ENCODE data around the gene NUP188. TPM values are rescaled to one million over a fixed set of nuclear protein-coding genes. Genes with fewer than 3 reads are reported as not detected.

The NUP188 gene
- total RNA-seq, 1 donor from 2014 or later = 36.5 TPM

GRCh38 chr9:128923493-128923883 lies 24.0 kb upstream of the NUP188 start:
- H3K9me3 ChIP-seq (ENCODE audit: control insufficient read depth in 3 of 3, low read length in 3 of 3) = no peaks in the 10 kb centered on the region
- H3K4me3 ChIP-seq (ENCODE audit: low read length in 3 of 3) = no peak overlapping the region
- no peaks in the 10 kb centered on the region for H3K27me3 ChIP-seq (ENCODE audit: control insufficient read depth in 3 of 3, insufficient read depth in 3 of 3, low read length in 3 of 3)
- H3K36me3 ChIP-seq (ENCODE audit: control insufficient read depth in 3 of 3, insufficient read depth in 3 of 3, low read length in 3 of 3) = peaks cover 2 to 6% (median 5%) of the 10 kb centered on the region in 3 donors
- H3K27ac ChIP-seq (ENCODE audit: low read depth, low read length) = no peak overlapping the region
- no peak overlapping the region for H3K9ac ChIP-seq (ENCODE audit: low read depth in 1 of 3, low read length in 3 of 3)
- H3K4me1 ChIP-seq (ENCODE audit: control insufficient read depth in 3 of 3, insufficient read depth in 3 of 3, low read length in 3 of 3) = peaks cover 18 to 22% (median 18%) of the 10 kb centered on the region in 3 donors

DNA sequence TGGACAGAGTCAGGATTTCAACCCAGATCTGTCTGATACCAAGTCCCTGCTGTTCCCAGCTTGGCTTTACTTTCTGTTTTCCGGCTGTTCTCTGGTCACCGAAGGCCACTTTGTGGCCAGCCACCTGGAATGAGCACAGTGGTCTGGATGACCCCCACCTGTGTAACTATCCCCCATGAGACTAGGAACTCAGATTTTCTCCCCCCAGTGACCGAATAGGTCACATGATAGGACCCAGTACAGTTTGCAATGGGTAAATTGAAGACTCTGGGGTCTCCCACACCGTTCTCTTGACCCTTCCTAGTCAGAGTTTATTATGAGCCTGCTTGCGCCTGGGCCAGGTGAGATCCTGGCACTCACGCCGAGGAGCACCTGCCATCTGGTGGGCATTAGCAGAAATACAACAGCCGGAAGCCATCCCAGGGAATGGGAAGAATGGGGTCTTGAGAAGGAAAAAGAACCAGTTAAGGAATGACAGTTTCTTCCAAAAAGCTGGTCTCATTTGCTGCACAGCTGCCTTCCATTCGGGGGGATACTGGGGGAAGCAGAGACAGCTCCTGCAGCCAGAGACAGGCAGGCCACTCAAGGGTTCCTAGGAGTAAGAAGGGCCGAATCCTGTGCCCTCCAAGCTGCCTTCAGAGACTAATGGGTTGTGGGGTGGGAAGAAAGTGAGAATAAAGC lies 19.6 kb upstream of the NUP188 start:
- H3K9me3 ChIP-seq (ENCODE audit: control insufficient read depth in 3 of 3, low read length in 3 of 3) = no peaks in the 10 kb centered on the region
- H3K4me3 ChIP-seq (ENCODE audit: low read length in 3 of 3) = no peak overlapping the region
- peak overlapping the region in 1 of 3 donors; percentile 24 for H3K9ac ChIP-seq (ENCODE audit: low read depth in 1 of 3, low read length in 3 of 3)
- no peaks in the 10 kb centered on the region for H3K27me3 ChIP-seq (ENCODE audit: control insufficient read depth in 3 of 3, insufficient read depth in 3 of 3, low read length in 3 of 3)
- peaks cover 0 to 4% (median 2%) of the 10 kb centered on the region in 3 donors for H3K36me3 ChIP-seq (ENCODE audit: control insufficient read depth in 3 of 3, insufficient read depth in 3 of 3, low read length in 3 of 3)
- peaks cover 0 to 5% (median 4%) of the 10 kb centered on the region in 3 donors for H3K4me1 ChIP-seq (ENCODE audit: control insufficient read depth in 3 of 3, insufficient read depth in 3 of 3, low read length in 3 of 3)
- no peak overlapping the region for H3K27ac ChIP-seq (ENCODE audit: low read depth, low read length)

- H3K27ac ChIP-seq (ENCODE audit: low read depth, low read length) = no peak overlapping the region
- no peak overlapping the region for H3K9ac ChIP-seq (ENCODE audit: low read depth in 1 of 3, low read length in 3 of 3)
- H3K36me3 ChIP-seq (ENCODE audit: control insufficient read depth in 3 of 3, insufficient read depth in 3 of 3, low read length in 3 of 3) = peaks cover 0 to 8% (median 2%) of the 10 kb centered on the region in 3 donors
- H3K4me3 ChIP-seq (ENCODE audit: low read length in 3 of 3) = no peak overlapping the region
- no peaks in the 10 kb centered on the region for H3K9me3 ChIP-seq (ENCODE audit: control insufficient read depth in 3 of 3, low read length in 3 of 3)
- H3K27me3 ChIP-seq (ENCODE audit: control insufficient read depth in 3 of 3, insufficient read depth in 3 of 3, low read length in 3 of 3) = no peaks in the 10 kb centered on the region
- H3K4me1 ChIP-seq (ENCODE audit: control insufficient read depth in 3 of 3, insufficient read depth in 3 of 3, low read length in 3 of 3) = peaks cover 0 to 5% (median 4%) of the 10 kb centered on the region in 3 donors
Measured at GRCh38 chr9:128928624-128929023, 18.9 kb upstream of the NUP188 start.

GRCh38 chr9:128929560-128929959 lies 17.9 kb upstream of the NUP188 start:
- H3K36me3 ChIP-seq (ENCODE audit: control insufficient read depth in 3 of 3, insufficient read depth in 3 of 3, low read length in 3 of 3) = peaks cover 0 to 9% (median 2%) of the 10 kb centered on the region in 3 donors
- no peak overlapping the region for H3K4me3 ChIP-seq (ENCODE audit: low read length in 3 of 3)
- no peaks in the 10 kb centered on the region for H3K27me3 ChIP-seq (ENCODE audit: control insufficient read depth in 3 of 3, insufficient read depth in 3 of 3, low read length in 3 of 3)
- no peak overlapping the region for H3K9ac ChIP-seq (ENCODE audit: low read depth in 1 of 3, low read length in 3 of 3)
- no peak overlapping the region for H3K27ac ChIP-seq (ENCODE audit: low read depth, low read length)
- H3K4me1 ChIP-seq (ENCODE audit: control insufficient read depth in 3 of 3, insufficient read depth in 3 of 3, low read length in 3 of 3) = peaks cover 0 to 5% (median 4%) of the 10 kb centered on the region in 3 donors
- H3K9me3 ChIP-seq (ENCODE audit: control insufficient read depth in 3 of 3, low read length in 3 of 3) = no peaks in the 10 kb centered on the region

DNA sequence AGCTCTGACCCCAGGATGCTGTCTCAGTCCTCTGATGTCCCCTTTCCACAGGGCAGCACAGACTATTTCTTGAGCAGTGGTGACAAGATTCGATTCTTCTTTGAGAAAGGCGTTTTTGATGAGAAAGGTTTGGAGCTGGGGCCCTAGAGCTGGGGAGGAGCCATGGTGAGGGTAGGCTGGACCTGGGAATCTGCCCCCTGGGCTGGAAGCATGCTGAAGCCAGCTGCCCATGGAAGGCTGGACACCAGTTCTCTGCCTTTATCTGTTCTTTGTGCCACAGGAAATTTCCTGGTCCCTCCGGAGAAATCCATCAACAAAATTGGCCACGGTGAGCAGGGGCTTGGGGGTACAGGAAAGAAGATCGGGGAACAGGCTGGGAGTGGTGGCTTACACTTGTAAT lies 13.8 kb upstream of the NUP188 start:
- H3K9me3 ChIP-seq (ENCODE audit: control insufficient read depth in 3 of 3, low read length in 3 of 3) = no peaks in the 10 kb centered on the region
- H3K27ac ChIP-seq (ENCODE audit: low read depth, low read length) = no peak overlapping the region
- H3K36me3 ChIP-seq (ENCODE audit: control insufficient read depth in 3 of 3, insufficient read depth in 3 of 3, low read length in 3 of 3) = peaks cover 0 to 9% (median 3%) of the 10 kb centered on the region in 3 donors
- no peak overlapping the region for H3K4me3 ChIP-seq (ENCODE audit: low read length in 3 of 3)
- H3K27me3 ChIP-seq (ENCODE audit: control insufficient read depth in 3 of 3, insufficient read depth in 3 of 3, low read length in 3 of 3) = no peaks in the 10 kb centered on the region
- H3K9ac ChIP-seq (ENCODE audit: low read depth in 1 of 3, low read length in 3 of 3) = peak overlapping the region in 1 of 3 donors; percentile 5
- no peaks in the 10 kb centered on the region for H3K4me1 ChIP-seq (ENCODE audit: control insufficient read depth in 3 of 3, insufficient read depth in 3 of 3, low read length in 3 of 3)

DNA sequence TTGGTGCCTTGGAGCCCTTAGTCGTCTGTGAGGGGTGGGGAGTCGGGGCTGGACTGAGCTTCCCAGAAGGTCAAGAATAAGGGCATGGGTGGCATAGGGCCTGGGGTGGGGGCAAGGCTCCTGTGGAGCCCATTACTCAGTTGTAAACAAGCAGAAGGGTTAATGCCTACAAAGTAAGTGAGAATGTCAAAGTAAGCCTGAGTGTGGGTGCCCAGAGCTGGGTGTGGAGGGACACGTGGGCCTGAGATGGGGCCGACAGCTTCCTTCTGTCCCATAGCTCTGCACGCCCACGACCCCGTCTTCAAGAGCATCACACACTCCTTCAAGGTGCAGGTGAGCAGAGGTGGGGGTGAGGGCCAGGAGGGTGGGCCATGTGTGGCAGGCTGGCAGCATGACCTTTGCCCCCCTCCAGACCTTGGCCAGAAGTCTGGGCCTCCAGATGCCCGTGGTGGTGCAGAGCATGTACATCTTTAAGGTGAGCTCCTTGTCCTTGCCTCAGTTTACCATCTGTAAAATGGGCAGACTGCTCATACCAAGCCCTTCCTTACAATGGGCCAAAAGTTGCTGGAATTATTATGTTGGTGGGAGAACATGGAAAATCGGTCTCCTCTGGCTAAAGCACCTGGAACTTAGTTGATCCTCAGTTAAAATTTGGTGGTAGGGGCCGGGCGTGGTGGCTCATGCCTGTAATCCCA lies 11.2 kb upstream of the NUP188 start:
- Histone ChIP-seq H3K36me3 (ENCODE audit: control insufficient read depth in 3 of 3, insufficient read depth in 3 of 3, low read length in 3 of 3) (peaks cover 3 to 11% (median 3%) of the 10 kb centered on the region in 3 donors), H3K27me3 (ENCODE audit: control insufficient read depth in 3 of 3, insufficient read depth in 3 of 3, low read length in 3 of 3) (no peaks in the 10 kb centered on the region), H3K9me3 (ENCODE audit: control insufficient read depth in 3 of 3, low read length in 3 of 3) (no peaks in the 10 kb centered on the region), H3K4me3 (ENCODE audit: low read length in 3 of 3) (no peak overlapping the region), H3K9ac (ENCODE audit: low read depth in 1 of 3, low read length in 3 of 3) (peak overlapping the region in 1 of 3 donors; percentile 25), H3K4me1 (ENCODE audit: control insufficient read depth in 3 of 3, insufficient read depth in 3 of 3, low read length in 3 of 3) (peaks cover 6 to 12% (median 11%) of the 10 kb centered on the region in 3 donors), H3K27ac (ENCODE audit: low read depth, low read length) (no peak overlapping the region)

- H3K9ac ChIP-seq (ENCODE audit: low read depth in 1 of 3, low read length in 3 of 3) = no peak overlapping the region
- H3K9me3 ChIP-seq (ENCODE audit: control insufficient read depth in 3 of 3, low read length in 3 of 3) = no peaks in the 10 kb centered on the region
- H3K27me3 ChIP-seq (ENCODE audit: control insufficient read depth in 3 of 3, insufficient read depth in 3 of 3, low read length in 3 of 3) = no peaks in the 10 kb centered on the region
- H3K36me3 ChIP-seq (ENCODE audit: control insufficient read depth in 3 of 3, insufficient read depth in 3 of 3, low read length in 3 of 3) = peaks cover 3 to 16% (median 6%) of the 10 kb centered on the region in 3 donors
- H3K4me3 ChIP-seq (ENCODE audit: low read length in 3 of 3) = no peak overlapping the region
- peaks cover 9 to 21% (median 18%) of the 10 kb centered on the region in 3 donors for H3K4me1 ChIP-seq (ENCODE audit: control insufficient read depth in 3 of 3, insufficient read depth in 3 of 3, low read length in 3 of 3)
- H3K27ac ChIP-seq (ENCODE audit: low read depth, low read length) = no peak overlapping the region
Measured at GRCh38 chr9:128937310-128938165, 10.0 kb upstream of the NUP188 start.

- H3K36me3 ChIP-seq (ENCODE audit: control insufficient read depth in 3 of 3, insufficient read depth in 3 of 3, low read length in 3 of 3) = peaks cover 3 to 16% (median 10%) of the 10 kb centered on the region in 3 donors
- H3K4me1 ChIP-seq (ENCODE audit: control insufficient read depth in 3 of 3, insufficient read depth in 3 of 3, low read length in 3 of 3) = peaks cover 9 to 31% (median 28%) of the 10 kb centered on the region in 3 donors
- peak overlapping the region in 2 of 3 donors; percentile 20 to 57 for H3K9ac ChIP-seq (ENCODE audit: low read depth in 1 of 3, low read length in 3 of 3)
- no peaks in the 10 kb centered on the region for H3K9me3 ChIP-seq (ENCODE audit: control insufficient read depth in 3 of 3, low read length in 3 of 3)
- no peaks in the 10 kb centered on the region for H3K27me3 ChIP-seq (ENCODE audit: control insufficient read depth in 3 of 3, insufficient read depth in 3 of 3, low read length in 3 of 3)
- H3K27ac ChIP-seq (ENCODE audit: low read depth, low read length) = peak overlapping the region; percentile 25
- H3K4me3 ChIP-seq (ENCODE audit: low read length in 3 of 3) = peak overlapping the region in 1 of 3 donors; percentile 22
Measured at GRCh38 chr9:128940271-128940921, 7.1 kb upstream of the NUP188 start.

DNA sequence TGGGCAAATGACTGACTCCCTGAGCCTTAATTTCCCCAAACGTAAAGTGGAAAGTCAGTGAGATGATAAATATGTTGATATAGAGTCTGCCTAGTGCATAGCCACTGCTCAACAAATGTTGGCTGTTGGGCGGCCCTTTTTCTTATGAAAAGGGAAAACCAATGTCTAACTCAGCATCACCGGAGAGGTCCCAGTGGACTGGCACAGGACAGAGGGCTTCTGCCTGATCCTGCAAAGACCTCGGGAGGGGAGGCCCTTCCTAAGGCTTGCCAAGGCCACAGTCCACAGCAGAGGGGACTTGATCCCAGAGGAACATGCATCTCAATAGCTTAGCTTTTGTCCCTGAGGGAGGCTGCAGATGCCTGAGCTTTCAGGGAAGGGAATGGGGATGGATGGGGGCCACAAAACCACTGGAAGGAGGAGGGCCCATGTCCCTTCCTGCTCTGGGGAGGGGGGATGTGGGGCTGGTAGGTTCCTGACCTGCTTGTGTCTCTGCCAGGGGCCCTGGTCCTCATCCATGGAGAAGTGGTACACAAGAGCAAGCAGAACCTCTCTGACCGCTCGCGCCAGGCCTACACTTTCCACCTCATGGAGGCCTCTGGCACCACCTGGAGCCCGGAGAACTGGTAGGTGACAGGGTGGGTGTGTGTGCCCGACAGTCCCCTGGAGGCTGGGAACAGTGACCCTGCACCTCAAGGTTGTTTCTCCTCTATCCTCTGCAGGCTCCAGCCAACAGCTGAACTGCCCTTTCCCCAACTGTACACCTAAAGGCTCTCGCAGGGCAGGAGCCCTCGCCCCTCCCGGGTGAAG lies 6.3 kb upstream of the NUP188 start:
- no peaks in the 10 kb centered on the region for H3K27me3 ChIP-seq (ENCODE audit: control insufficient read depth in 3 of 3, insufficient read depth in 3 of 3, low read length in 3 of 3)
- H3K9me3 ChIP-seq (ENCODE audit: control insufficient read depth in 3 of 3, low read length in 3 of 3) = no peaks in the 10 kb centered on the region
- H3K4me3 ChIP-seq (ENCODE audit: low read length in 3 of 3) = no peak overlapping the region
- H3K4me1 ChIP-seq (ENCODE audit: control insufficient read depth in 3 of 3, insufficient read depth in 3 of 3, low read length in 3 of 3) = peaks cover 9 to 39% (median 29%) of the 10 kb centered on the region in 3 donors
- peaks cover 11 to 16% (median 13%) of the 10 kb centered on the region in 3 donors for H3K36me3 ChIP-seq (ENCODE audit: control insufficient read depth in 3 of 3, insufficient read depth in 3 of 3, low read length in 3 of 3)
- H3K9ac ChIP-seq (ENCODE audit: low read depth in 1 of 3, low read length in 3 of 3) = peak overlapping the region in 2 of 3 donors; percentile 20 to 57
- peak overlapping the region; percentile 25 for H3K27ac ChIP-seq (ENCODE audit: low read depth, low read length)
